T47D (cell line): ENCODE data around the gene APOE.
"Not testable (repeated sequence)": the region's sequence is repeated elsewhere in the genome, so short reads cannot be mapped to it uniquely, and the experiment has no call there.

Experiments
- DNase-seq, 2 experiments: peaks; one replicate each; pipeline versions ENCODE4 v3.0.0 to v3.0.0-alpha.2; 2011 to 2012; ENCODE audit warnings: low read depth in 1 of 2, low spot score in 1 of 2
- JUND ChIP-seq: IDR thresholded peaks from 2 replicates; pipeline ENCODE4 v1.6.1; 2012; ENCODE audit warnings: low read depth
- in situ Hi-C: cut with HindIII; loops from 2 replicates; pipeline ENCODE4 v1.10.0; 2016; ENCODE audit warnings: low sequenced_read_pairs, low pct_unique_long_range_greater_than_20kb

The APOE gene

GRCh38 chr19:44905437-44906160 lies at the start of gene APOE:
APOE (plus strand) TSS chr19:44905796; CDS start chr19:44906625, 829 bp downstream.
- TF ChIP-seq JUND = no peak
- DNase-seq = peak; percentile 42 to 69
- in situ Hi-C loops = no loop called here

- TF ChIP-seq JUND = no peak
- in situ Hi-C loops = no loop called here
- no peak for DNase-seq
These were observed 49.0 kb upstream of the APOE start for GRCh38 chr19:44856421-44857083.

GRCh38 chr19:44857837-44858236 lies 47.8 kb upstream of the APOE start:
- no peak for DNase-seq

DNA sequence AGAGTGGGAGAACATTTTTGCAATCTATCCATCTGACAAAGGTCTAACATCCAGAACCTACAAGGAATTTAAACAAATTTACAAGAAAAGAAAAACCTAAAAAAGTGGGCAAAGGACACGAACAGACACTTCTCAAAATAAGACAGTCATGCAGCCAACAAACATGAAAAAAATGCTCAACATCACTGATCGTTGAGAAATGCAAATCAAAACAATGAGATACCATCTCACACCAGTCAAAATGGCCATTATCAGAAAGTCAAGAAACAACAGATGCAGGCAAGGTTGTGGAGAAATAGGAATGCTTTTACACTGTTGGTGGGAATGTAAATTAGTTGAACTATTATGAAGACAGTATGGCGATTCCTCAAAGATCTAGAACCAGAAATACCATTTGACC lies 44.0 kb upstream of the APOE start:
- DNase-seq, in situ Hi-C loops: not testable (repeated sequence)

More at GRCh38 chr19:44857837-44858236, 47.8 kb upstream of the APOE start:
- TF ChIP-seq JUND = no peak
- in situ Hi-C loops = no loop called here

GRCh38 chr19:44863990-44864389 lies 41.6 kb upstream of the APOE start:
- TF ChIP-seq JUND = no peak
- DNase-seq = no peak
- in situ Hi-C loops = no loop called here

- in situ Hi-C loops = no loop called here
- TF ChIP-seq JUND = no peak
- DNase-seq = no peak
These were observed 40.3 kb upstream of the APOE start for GRCh38 chr19:44865196-44865767.

- in situ Hi-C loops = no loop called here
- TF ChIP-seq JUND = no peak
- DNase-seq = no peak
These were observed 38.9 kb upstream of the APOE start for GRCh38 chr19:44866664-44867063.

GRCh38 chr19:44867578-44867977 lies 38.0 kb upstream of the APOE start:
- no peak for TF ChIP-seq JUND
- in situ Hi-C loops = no loop called here
- no peak for DNase-seq

DNA sequence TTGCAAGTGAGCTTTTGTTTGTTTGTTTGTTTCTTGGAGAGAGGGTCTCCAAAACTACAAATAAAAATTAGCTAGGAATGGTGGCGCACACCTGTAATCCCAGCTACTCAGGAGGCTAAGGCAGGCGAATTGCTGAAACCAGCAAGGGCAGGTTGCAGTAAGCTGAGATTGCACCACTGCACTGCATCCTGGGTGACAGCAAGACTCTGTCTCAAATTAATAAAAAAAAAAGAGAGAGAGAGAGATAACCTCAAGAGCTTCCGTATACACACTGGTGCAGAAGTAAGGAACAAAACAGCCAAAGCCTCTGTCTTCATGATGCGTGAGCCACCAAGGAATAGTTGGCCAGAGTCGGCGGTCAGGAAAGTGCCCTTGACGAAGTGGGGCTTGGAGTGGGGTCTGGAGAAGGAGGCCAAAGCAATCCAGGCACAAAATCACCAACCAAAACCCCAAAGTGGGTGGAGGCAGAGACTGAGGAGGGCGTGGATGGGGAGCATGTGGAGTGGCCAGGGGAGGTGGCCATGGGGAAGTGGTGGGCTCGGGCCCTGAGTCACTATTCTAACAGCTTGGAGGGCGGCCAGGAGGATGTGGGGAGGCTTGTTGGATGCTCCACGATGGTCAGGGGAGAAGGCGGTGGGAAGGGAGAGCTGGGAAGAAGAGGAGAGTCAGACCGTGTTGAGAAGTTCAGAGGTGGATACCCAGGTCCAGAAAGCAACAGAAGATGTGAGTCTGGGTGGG lies 35.7 kb upstream of the APOE start:
- in situ Hi-C loops = no loop called here
- TF ChIP-seq JUND = no peak
- no peak for DNase-seq

GRCh38 chr19:44871809-44872208 lies 33.8 kb upstream of the APOE start:
- in situ Hi-C loops = no loop called here
- TF ChIP-seq JUND = no peak
- no peak for DNase-seq

- DNase-seq = no peak
- TF ChIP-seq JUND = no peak
- in situ Hi-C loops = no loop called here
These were observed 32.9 kb upstream of the APOE start for GRCh38 chr19:44872661-44873060.

GRCh38 chr19:44874317-44874716 lies 31.3 kb upstream of the APOE start:
- DNase-seq = no peak
- in situ Hi-C loops = no loop called here
- no peak for TF ChIP-seq JUND
